Activated T-helper 1 cell treated with anti-CD3 and anti-CD28 coated beads, Interleukin-2, amount 50 U/mL, for 16 hours (primary cell): ENCODE measurements around the gene FAM83C.
"Not testable (repeated sequence)": the region's sequence is repeated elsewhere in the genome, so short reads cannot be mapped to it uniquely, and the experiment has no call there.

Experiments used
- DNase-seq, 2 donors: peaks; one replicate each; pipeline ENCODE4 v3.0.0-alpha.2; 2020; ENCODE audit warnings: low read depth in 1 of 2, low spot score in 1 of 2

Gene FAM83C

GRCh38 chr20:35269055-35269781, 23.0 kb downstream of the FAM83C start:
- no peak for DNase-seq

DNA sequence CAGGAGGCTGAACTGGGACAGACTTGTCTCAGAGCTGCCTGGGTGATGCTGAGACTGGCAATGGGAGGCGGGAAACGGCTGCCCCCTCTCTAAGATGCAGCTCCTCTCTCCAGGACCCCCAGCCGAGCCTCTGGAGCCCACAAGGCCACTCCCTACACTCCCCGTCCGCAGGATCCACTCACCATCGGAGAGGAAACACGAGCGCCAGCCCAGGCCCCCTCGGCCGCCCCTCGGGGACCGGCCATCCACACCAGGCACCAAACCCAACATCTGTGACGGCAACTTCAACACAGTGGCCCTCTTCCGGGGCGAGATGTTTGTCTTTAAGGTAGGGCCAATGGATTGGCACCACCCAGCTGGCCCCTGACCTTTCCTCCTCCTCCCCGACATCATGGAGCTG, 25.1 kb downstream of the FAM83C start:
- no peak for DNase-seq

DNA sequence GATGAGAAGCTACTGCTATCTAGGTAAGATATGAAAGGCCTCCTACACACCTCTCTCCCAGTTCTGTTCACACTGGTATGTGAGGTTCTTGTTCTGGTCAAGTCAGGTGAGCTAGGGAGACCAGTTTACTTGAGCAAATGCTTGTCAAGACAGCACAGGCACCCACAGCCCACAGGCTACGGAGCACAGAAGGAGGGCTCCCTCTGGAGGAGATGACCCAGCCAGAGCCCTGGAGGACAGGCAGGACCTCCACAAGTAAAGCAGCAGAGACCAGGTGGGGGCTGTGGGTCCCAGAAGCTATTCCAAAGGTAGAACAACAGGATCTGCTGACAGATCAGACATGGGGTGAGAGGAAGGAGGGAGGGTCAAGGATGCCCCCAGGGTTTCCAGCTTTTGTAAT, 27.5 kb downstream of the FAM83C start:
- no peak for DNase-seq

GRCh38 chr20:35263532-35264341, 28.5 kb downstream of the FAM83C start:
- no peak for DNase-seq

- DNase-seq = not testable (repeated sequence)
Observed at GRCh38 chr20:35262731-35263531, 29.3 kb downstream of the FAM83C start.

GRCh38 chr20:35262321-35262720, 29.9 kb downstream of the FAM83C start:
- not testable (repeated sequence) for DNase-seq

- DNase-seq = no peak
Observed at GRCh38 chr20:35260426-35260825, 31.8 kb downstream of the FAM83C start.

GRCh38 chr20:35257175-35257909, 34.9 kb downstream of the FAM83C start:
- no peak for DNase-seq

- no peak for DNase-seq
Observed at GRCh38 chr20:35254448-35254999, 37.7 kb downstream of the FAM83C start.

- DNase-seq = no peak
Observed at GRCh38 chr20:35253010-35253409, 39.2 kb downstream of the FAM83C start.

- not testable (repeated sequence) for DNase-seq
Observed at GRCh38 chr20:35252598-35252997, 39.6 kb downstream of the FAM83C start.

GRCh38 chr20:35252037-35252461, 40.2 kb downstream of the FAM83C start:
- DNase-seq = no peak

- no peak for DNase-seq
Observed at GRCh38 chr20:35251613-35251940, 40.6 kb downstream of the FAM83C start.

DNA sequence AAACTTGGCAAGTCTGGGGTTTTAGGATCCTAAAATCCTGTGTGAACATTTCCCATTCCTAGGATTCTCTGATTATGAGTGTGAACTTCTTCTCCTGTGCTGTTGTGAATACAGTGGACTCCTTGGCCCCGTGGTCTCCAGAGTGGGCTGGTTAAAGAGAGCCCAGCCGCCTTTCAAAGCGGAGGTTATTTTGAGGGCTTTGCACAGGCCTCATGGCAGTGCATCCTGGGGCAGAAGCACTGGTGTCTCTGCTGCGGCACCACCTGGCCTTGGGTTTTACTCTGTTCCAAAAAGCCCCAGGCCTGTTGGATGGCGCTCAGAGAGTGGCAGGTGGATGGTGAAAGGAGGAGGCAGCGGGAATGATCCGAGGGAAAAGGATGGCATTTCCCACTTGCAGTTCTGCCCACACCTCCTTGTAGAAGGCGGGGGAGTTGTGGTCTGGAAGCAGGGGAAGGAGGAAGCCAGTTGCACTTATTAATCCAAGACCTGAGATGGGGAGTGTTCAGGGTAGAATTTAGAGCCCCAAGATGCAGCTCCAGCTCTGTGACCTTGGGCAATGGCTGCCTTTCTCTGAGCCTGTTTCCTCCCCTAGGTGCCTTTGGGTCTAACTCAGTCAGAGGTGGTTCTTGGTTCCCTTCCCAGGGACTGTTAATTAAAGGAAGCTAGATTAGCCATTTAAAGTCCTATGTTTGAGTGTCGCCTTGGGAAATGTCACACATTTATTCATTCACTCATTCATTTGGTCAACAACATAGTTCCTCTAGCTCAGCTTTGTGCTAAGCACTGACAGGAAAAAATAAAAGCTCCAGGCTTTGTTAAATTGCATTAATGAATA, 43.4 kb downstream of the FAM83C start:
- DNase-seq = no peak

DNA sequence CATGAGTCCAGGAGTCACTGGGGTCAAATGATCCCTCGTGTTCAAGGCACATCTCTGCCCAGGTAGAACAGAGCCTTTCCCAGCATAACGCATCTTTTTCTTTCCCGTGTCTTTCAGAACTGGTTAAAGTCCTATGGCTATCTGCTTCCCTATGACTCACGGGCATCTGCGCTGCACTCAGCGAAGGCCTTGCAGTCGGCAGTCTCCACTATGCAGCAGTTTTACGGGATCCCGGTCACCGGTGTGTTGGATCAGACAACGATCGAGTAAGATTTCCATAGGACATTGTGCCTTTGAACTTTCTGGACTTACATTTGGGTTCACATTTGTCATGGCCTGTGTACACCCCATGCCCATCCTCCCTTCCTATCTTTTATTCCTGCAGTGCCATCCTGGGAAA, 45.5 kb downstream of the FAM83C start:
- DNase-seq = no peak

DNA sequence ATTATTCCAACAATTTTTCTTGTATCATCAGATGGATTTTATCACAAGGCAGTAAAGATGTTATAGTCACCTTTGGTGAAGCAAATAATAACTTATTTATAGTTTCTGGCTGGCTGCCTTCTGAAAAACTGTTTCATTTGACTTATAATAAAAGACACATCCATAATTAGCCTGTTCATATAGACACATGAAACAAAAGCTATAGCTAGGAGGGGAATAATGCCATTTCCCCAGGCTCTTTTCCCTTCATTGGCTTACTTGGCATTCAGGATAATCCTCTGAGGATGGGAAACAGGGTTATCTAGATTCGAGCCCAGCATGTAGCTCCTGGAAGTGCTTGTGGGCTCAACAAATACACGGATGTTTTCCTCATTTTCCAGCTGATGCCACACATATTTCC, 48.2 kb downstream of the FAM83C start:
- DNase-seq = no peak

DNA sequence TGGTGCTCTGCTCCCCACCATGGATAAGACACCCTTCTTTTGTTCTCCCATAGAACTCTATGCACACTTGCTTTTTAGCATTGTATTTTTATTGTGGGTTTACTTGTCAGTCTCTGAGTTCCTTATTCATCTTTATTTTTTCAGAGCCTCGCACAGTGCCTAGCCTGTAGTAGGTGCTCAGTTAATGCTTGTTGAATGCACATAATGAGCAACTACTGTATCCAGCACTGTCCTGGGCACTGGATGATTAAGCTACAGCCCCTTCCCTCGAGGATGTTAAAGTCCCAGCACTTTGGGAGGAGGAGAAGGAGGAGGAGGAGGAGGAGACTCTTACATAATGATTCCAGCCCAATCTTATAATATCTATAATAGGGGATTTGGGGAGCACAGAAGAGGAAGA, 48.9 kb downstream of the FAM83C start:
- no peak for DNase-seq

DNA sequence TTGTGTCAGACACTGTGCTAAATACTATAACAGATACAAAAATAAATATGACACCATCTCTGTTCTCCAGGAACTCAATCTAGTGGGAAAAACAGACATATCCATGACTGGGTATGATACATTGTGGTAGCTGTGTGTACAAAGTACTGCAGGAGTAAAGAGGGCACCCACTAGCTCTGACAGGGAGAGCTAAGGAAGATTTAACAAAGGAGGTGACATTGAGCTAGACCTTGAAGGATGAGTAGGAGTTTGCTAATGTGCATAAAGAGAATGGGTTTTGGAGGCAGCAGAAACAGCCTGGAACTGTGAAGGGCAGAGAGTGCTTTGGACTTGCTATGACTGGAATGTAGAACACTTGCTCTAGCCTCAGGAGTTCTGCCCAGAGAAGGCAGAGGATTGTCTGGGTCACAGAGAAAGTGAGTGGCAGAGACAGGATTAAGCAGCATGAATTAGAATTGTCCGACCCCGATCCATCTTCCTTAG, 51.4 kb downstream of the FAM83C start:
- DNase-seq = no peak

- no peak for DNase-seq
Observed at GRCh38 chr20:35240083-35240810, 52.0 kb downstream of the FAM83C start.
